Measurements from ENCODE around the gene USP12.

DNA sequence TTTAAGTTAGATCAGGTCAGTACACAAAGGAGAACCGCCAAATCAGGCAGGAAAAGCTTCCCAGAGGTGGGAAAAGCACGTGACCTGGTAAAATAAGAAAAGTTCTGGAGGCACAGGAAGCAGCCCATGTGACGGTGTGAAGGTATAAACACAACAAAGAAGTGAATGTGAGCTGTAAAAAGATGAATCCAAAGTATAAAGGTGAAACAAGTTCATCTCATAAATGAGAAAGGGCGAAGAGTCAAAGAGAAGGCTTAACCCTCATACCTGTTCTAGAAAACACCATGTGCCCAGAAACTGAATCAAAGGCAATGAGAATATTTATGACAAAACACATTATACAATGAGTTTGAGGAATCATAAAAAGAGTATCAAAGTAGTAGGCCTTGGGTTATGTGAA is 47.0 kb downstream of the USP12 start:
- TF ChIP-seq, protein P1, sequence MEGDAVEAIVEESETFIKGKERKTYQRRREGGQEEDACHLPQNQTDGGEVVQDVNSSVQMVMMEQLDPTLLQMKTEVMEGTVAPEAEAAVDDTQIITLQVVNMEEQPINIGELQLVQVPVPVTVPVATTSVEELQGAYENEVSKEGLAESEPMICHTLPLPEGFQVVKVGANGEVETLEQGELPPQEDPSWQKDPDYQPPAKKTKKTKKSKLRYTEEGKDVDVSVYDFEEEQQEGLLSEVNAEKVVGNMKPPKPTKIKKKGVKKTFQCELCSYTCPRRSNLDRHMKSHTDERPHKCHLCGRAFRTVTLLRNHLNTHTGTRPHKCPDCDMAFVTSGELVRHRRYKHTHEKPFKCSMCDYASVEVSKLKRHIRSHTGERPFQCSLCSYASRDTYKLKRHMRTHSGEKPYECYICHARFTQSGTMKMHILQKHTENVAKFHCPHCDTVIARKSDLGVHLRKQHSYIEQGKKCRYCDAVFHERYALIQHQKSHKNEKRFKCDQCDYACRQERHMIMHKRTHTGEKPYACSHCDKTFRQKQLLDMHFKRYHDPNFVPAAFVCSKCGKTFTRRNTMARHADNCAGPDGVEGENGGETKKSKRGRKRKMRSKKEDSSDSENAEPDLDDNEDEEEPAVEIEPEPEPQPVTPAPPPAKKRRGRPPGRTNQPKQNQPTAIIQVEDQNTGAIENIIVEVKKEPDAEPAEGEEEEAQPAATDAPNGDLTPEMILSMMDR (IDR thresholded peaks at IDR 0.05) = no peak
- TF ChIP-seq POLR2AphosphoS5 (IDR thresholded peaks at IDR 0.05) = peak in 1 of 3 donors; percentile 35
- no peak for TF ChIP-seq POLR2A (IDR thresholded peaks at IDR 0.05)
